Myocyte (in vitro differentiated cells): Measurements from ENCODE around the gene JMY. TPM values are rescaled to one million over a fixed set of nuclear protein-coding genes. Genes with fewer than 3 reads are reported as not detected.

Source experiments
- DNase-seq: peaks from one replicate; pipeline ENCODE4 v3.0.0-alpha.2; 2012; ENCODE audit warnings: low read depth
- total RNA-seq: library from RNA; depleted of rRNA; stranded (reverse); fragments of >200 nt; gene quantifications from 2 replicates; pipeline ENCODE4 v1.2.3, GENCODE V29; 2014

The JMY gene
- total RNA-seq, 1 donor from 2014 or later, result 14.9 TPM

DNA sequence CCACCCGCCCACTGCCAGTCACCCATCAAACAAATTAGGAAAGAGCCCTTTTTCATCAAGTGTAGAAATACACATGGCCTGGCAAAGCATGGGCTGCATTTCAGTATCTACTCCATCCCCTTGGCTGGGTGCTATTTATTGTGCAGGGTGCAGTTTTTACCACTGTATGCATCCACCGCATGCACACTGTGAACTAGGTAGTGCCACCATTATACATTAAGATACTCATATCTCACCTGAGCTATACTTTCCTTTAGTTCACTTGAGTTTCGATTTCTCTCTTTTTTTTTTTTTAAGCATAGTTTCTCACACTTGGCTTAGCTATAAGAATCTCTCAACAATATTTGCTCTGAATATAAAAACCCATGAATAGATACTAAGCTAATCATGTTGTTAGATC is 49.4 kb downstream of the JMY start:
- no peak for DNase-seq

DNA sequence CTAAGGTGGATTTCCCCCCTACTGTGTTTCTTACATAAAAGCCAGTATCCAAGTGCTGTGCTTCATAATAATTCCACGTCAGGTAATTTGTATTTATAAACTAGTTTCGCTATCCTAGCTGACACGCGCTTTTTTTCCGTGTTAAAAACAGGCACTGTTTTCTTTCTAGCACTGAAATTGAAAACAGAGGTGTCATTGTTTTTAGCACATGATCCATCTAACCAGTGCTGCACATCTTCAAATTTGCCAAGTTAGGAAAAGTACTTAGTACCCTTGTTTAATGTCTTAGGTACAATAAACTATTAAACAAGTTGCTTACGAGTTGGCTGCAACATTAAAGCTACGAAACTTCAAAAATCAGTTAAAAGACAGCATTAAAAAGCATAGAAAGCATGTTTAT is 49.9 kb downstream of the JMY start:
- no peak for DNase-seq

DNA sequence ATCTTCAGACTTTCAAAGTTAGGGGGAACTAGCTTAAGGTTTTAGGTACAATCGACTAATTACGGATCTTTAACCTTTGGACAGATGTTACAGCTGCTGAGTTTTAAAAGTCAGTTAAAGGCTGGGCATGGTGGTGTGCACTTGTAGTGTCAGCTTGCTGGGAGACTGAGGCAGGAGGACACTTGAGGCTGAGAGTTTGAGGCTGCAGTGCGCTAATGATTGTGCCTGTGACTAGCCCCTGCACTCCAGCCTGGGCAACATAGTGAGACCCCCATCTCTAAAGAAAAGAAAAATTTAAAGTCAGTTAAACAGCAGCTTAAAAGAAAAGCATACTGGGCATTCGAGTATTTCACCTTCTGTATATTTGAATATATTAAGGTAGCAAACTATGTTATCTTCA is 51.4 kb downstream of the JMY start:
- no peak for DNase-seq

DNA sequence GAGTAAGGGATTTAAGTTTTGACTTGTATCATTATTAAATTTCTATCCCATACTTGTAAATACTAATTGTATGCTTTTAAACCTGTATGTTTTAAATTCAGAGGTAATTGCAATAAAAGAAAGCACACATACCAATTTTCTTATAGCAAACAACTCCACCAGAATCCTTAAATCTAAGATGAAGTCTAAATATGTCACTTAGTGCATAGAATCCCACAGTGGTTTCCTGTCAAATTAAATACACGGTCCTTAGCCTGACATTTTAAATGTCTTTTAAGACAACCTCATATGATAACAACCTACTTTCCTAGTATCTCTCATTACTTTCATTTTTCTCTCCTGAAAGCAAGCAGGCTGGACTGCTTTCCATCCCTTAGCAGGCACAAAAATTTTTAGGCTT is 52.0 kb downstream of the JMY start:
- DNase-seq, result no peak

DNA sequence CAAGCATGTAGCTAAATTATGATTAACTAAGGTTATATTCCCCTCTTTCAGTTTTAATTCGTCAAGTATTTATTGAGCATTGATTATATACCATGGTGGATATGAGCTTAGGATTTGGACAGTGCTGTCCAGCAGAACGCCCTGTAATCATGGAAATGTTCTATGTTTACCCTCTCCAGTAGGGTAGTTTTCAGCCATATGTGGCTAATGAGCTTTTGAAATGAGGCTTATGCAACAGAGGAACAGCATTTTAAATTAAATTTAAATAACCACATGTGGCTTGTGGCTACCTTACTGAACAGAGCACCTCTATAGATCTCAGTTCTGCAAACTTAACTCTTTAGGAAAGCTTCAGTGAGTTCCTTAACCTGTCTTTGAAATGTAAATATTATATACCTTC is 59.1 kb downstream of the JMY start:
- no peak for DNase-seq

DNA sequence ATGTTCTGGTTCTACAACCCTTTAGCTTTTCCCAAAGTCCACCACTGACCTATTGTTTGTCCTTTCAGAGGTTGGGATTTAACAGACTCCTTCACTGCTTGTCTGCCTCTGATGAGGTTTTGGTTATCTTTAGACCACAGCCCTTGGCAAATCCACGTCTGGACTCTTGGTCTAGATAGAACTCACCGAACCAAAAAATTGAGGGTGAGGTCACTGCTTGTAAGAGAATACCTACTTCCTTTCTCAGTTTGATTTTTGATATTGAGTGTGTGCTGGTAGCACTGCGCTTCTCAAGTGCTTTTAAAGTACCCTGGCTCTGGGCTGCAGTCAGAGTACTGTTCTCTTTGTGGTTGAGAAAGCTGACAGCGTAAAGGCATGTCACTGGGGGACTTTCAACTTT is 61.7 kb downstream of the JMY start:
- peak; percentile 37 for DNase-seq

DNA sequence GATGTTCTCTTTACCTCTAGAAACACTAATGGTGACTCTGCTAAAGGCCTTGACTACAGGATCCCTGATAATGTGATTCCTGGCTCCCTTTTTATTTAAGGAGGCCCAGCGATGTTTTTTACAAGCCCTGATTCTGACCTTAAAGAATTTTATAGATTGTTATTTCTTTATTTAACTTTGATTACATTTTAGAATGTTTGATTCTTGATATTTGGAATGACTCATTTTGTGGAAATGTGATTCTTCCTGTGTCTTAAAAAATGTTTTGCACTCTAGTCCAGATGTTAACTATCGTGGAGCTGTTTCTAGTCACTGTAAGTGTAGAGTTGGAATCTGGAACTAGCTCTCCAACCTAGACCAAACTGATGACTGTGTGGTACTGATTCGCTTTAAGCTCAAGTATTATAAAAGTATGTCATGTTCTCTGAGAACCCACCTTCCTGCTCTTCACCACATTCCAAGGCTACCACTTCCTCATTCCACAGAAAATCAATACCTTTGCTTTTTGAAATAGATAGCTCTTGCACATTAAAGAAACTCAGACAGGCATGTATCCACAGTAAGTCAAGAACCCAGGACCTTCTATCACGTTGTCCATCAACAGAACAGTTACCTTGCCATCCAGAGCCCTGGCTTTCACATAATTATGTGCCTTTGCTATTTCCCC is 65.2 kb downstream of the JMY start:
- DNase-seq, result no peak

DNA sequence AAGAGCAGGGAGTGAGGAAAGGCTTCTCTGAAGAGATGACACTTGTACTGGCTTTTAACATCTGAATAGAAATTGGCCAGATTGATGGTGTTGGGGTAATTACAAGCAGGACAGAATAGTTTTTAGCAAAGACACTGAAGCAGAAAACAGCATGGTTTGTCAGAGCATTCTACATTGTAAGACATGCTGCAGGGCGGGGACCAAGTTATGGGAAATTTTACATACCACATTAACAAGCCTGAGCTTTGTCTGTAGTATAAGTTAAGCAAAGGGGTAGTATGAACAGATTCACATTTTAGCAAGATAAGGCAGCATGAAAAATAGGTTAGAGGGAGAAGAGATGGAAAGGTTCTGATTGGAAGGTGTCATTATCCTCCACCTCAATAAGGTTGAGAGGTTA is 66.5 kb downstream of the JMY start:
- DNase-seq, result no peak

DNA sequence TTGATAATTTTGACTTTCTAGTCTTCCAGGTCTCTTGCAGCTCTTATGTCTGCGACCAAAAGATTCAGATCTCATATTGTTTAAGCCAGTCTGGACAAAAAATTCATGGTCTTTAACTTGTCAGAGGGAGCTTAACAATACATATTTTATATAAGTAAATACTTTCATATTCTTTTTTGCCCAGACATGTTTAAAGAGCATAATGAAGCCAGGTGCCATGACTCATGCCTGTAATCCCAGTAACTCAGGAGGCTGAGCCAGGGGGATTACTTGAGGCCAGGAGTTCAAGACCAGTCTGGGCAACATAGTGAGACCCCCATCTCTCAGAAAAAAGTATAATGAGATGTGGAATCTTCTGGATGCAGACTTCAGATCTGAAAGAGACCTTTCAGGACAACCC is 69.8 kb downstream of the JMY start:
- DNase-seq, result no peak

DNA sequence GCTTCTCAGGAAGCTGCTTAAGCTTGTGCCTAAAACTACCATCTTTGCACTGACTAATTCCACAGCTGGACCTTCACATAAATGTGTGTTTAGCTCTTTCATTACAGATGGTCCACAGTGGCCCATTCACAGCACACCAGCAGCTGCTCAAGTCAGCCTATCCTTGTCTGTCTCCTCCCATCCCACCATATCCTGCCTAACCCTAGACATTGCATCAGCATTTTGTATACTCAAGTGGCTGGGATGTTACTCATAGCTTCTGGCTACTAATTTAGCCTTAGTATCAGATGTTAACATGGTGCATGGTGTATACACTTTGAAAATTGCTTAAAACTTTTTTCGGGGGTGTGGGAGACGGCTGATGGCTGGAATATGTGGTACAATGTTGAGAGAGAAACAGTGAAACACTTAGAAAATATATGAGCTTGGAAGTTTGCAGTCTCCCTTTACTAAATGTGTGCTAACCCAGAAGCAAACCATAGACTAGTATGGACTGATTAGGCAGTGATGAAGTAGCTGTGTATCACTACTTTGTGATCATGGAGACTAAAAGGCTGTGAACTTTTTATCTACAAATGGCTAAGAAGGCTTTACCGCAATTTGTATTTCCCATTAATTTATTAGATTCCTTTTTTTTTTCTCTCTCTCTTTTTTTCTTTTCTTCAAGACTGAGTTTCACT is 83.1 kb downstream of the JMY start:
- DNase-seq, result peak; percentile 87

DNA sequence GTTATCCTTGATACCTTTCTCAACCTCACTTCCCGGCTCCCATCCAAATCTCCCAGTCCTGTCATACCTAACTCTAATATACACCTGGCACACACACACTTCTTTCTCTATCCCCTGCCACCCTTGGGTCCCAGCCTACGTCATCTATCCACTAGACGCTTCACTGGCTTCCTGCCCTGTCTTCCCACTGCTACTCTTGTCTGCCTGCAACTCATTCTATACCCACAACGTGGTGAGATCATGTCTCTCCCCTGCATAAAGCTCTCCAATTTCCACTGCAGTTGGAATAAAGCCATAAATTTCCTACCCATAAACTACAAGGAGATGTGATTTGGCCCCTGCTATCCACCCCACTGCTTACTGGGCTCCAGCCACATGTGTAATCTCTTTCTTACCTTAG is 93.5 kb downstream of the JMY start:
- no peak for DNase-seq

DNA sequence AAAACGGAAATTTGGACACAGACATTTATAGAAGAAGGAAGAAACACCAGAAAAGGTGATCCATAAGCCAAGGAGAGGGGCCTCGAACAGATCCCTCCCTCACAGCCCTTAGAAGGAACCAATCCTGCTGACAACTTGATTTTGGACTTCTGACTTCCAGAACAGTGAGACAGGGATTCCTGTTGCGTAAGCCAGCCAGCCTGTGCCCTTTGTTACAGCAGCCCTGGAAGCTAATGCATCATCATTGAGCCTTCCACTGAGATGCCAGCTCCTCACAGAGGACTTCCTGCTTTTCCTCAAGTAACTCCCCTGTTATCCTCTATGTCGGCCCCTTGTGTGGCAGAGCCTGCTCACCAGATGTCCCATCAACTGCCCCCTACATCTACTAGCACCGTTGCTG is 94.1 kb downstream of the JMY start:
- DNase-seq, result no peak

DNA sequence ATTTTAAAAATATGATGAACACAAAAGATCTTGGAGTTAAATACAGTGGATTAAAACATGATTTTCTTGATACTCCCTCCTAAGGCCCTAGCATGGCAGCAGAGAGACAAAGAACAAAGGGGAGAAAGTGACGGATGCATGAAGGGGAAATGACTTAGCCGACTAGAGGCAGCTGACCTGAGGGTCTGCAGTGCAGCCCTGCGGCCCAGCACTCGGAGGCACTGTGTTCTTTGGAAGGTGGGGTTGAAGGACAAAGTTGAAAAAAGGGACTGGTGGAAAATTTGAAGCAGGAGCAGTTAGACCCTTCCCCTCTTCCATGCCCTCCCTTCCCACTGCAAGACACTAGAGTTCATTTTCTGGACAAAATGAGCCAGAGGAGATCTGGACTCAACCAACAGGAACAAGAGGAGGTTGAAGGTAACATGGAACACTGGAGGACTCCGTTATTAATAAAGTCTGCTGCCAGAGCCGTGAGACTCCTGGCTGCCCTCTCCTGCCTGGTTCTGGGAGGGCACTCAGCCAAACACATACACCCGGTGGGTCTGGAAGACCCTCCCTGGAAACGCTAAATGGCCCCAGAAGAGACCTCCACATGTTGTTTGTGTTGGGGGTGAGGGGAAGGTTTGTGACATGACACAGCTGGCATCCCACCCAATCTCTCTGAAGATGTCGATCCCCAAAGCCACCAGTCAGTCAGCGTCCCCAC is 98.1 kb downstream of the JMY start:
- no peak for DNase-seq

DNA sequence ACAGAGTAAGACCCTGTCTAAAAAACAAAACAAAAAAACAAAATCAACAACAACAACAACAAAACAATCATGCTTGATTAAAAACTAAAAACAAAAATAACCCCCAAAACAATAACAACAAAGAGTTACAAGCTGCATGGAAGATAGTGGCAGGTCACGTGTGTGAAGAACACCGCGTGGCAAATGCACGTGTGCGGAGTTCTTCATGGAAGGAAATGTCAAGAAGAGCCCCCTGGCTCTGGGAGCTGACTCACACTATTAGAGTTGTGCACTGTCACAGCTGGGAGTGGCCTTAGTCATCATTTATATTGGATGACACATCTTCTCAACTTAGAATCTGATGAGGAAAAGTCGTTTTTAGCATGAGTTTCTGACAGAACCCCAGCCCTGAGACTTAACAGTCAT is 110.5 kb downstream of the JMY start:
- peak; percentile 65 for DNase-seq

DNA sequence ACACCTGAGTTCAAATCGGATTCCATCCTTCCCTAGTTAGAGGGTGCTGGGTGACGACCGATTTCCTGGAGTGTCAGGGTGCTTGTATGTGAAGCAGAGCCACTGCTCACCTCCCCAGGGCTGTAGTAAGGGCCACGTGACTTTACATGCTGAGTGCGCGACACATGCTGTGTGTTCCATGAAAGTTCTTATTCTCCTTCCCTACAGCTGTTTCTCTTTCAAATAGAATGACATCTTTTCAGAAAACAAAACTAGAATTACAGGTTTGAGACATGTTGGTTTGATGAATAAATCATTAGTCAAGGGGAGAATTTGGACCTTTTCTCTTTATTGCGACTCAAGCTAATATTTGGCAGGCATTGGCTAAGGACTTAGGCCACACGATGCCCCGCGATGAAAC is 113.1 kb downstream of the JMY start:
- DNase-seq, result no peak

DNA sequence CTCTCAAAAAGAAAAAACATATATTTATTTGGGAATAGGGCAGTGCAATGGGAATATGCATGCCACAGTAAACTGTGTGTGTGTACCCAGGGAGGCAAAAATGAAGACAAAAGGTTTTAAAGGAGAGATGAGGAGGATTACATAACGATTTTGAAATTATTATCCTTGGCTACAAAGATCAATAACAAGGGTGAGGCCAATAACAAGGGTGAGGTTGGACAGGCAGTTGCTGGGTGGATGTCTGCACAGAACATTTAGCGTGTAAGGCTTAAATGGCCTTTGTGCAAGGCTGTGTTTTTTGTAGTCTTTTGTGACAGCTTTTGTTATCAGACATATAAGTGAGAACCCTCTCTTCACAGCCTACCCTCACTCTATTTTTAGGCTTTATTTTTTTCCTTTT is 114.0 kb downstream of the JMY start:
- DNase-seq, result no peak

DNA sequence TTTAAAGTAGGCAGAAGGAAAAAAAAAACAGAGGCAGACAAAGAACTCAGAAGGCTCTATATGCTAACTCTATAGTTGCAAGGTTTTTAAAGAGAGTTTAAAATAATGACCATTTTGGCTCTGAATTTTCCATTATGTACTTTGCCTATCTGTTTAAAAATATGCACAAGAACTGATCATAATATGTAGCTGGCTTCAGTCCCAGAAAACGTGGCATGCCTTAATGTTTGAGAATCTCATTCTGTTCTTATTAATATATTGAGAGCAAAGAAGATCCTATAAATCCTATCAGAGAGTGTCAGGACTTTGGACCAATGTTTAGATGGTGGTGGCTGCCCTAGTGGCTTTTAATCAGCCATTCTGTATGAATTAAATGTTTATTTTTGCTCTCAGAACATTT is 121.5 kb downstream of the JMY start:
- no peak for DNase-seq

Other genes starting within 250 kb of the JMY start
- 0.48 and 1.5 TPM in 2 replicates for gene DMGDH, start 166.5 kb upstream of the JMY start, total RNA-seq
- gene BHMT2, start 166.4 kb upstream of the JMY start, total RNA-seq, result 0.64 and 1.2 TPM in 2 replicates
- gene BHMT, start 124.3 kb upstream of the JMY start, total RNA-seq, result not detected in 2 replicates